HCT116 (cell line): ENCODE data around the gene TJP3. TPM values are rescaled to one million over a fixed set of nuclear protein-coding genes. Genes with fewer than 3 reads are reported as not detected.

Source experiments
- ATAC-seq: fragments of 200-7000 bp; cut with Tn5 transposase; 2 replicates; pipeline ENCODE4 v1.9.1; 2020; ENCODE audit warnings: mild to moderate bottlenecking, moderate library complexity
- BruUV-seq: library from RNA; stranded (reverse); fragments of 400-500 nt; replicated peaks from 2 replicates; lab custom pipeline; 2021; lab: Mats Ljungman, UMichigan
- CTCF ChIA-PET: fragments of 300-600 bp; sonication (Branson Sonifier 250); formaldehyde crosslinking; loops from one replicate; lab custom pipeline; 2021; ENCODE audit warnings: antibody characterized with exemption; lab: Charles Lee
- POLR2A ChIA-PET: fragments of 300-600, 350-600 bp; sonication (Branson Sonifier 250); formaldehyde crosslinking; loops from one replicate; lab custom pipeline; 2021; ENCODE audit warnings: antibody characterized with exemption; lab: Charles Lee
- RAD21 ChIA-PET, 2 experiments: fragments of 300-600 bp; sonication (Branson Sonifier 250); formaldehyde crosslinking; loops; one replicate each; lab custom pipeline; 2023; ENCODE audit warnings: low total read pairs in 2 of 2; ENCODE audit not compliant: uncharacterized antibody in 2 of 2, unreplicated experiment in 2 of 2, low non-redundant PET in 1 of 2; lab: Charles Lee
- DNase-seq: peaks from one replicate; pipeline ENCODE4 v3.0.0-alpha.2; 2010; ENCODE audit warnings: low read depth, low spot score
- H2AFZ ChIP-seq: fragments of 200-600 bp; shearing (Covaris generic), sonication (generic); 2 replicates; pipeline ENCODE4 v1.6.1; 2017; ENCODE audit warnings: low read depth, mixed run types, mixed read lengths, antibody characterized with exemption, low read length; ENCODE audit not compliant: poor library complexity, severe bottlenecking
- H3K27ac ChIP-seq: 2 replicates; pipeline ENCODE4 v1.5.1; 2012; ENCODE audit warnings: low read depth, low read length
- H3K27me3 ChIP-seq: fragments of 200-600 bp; sonication (generic); 2 replicates; pipeline ENCODE4 v1.6.1; 2016; ENCODE audit warnings: mixed run types, low read length, mixed read lengths; ENCODE audit not compliant: insufficient read depth
- H3K36me3 ChIP-seq, 2 experiments: fragments of 200-500 bp in 1 of 2; fragments of 200-600 bp in 1 of 2; sonication (Bioruptor generic) in 1 of 2; sonication (generic) in 1 of 2; 2 replicates each; pipeline versions ENCODE4 v1.5.1 to v1.6.1; 2014 to 2016; ENCODE audit warnings: low read length in 2 of 2, inconsistent platforms in 1 of 2, mixed read lengths in 1 of 2, mixed run types in 1 of 2; ENCODE audit not compliant: insufficient read depth in 2 of 2, control insufficient read depth in 1 of 2
- H3K4me1 ChIP-seq, 2 experiments: fragments of 200-600 bp in 1 of 2; sonication (generic) in 1 of 2; 2 replicates each; pipeline versions ENCODE4 v1.5.1 to v1.6.1; 2012 to 2017; ENCODE audit warnings: low read length in 2 of 2, inconsistent platforms in 1 of 2, mild to moderate bottlenecking in 1 of 2, mixed read lengths in 1 of 2, mixed run types in 1 of 2, moderate library complexity in 1 of 2; ENCODE audit not compliant: insufficient read depth in 2 of 2, control insufficient read depth in 1 of 2
- H3K4me2 ChIP-seq: fragments of 200-600 bp; sonication (generic); 2 replicates; pipeline ENCODE4 v1.6.1; 2017; ENCODE audit warnings: mixed run types, low read length, mixed read lengths
- H3K4me3 ChIP-seq, 2 experiments: fragments of 200-600 bp in 1 of 2; sonication (generic) in 1 of 2; replicated peaks in 1 of 2; 2 replicates each; pipeline ENCODE4 v1.5.1; 2011 to 2016; ENCODE audit warnings: low read length in 2 of 2, control low read depth in 1 of 2, low read depth in 1 of 2, mild to moderate bottlenecking in 1 of 2, mixed read lengths in 1 of 2, mixed run types in 1 of 2
- H3K79me2 ChIP-seq: fragments of 200-600 bp; sonication (generic); 2 replicates; pipeline ENCODE4 v1.6.1; 2017; ENCODE audit warnings: mild to moderate bottlenecking, mixed run types, low read length, moderate library complexity, mixed read lengths; ENCODE audit not compliant: insufficient read depth
- H3K9ac ChIP-seq: fragments of 200-600 bp; sonication (generic); 2 replicates; pipeline ENCODE4 v1.6.1; 2016; ENCODE audit warnings: low read length, mixed read lengths
- H3K9me2 ChIP-seq: fragments of 200-600 bp; sonication (generic), shearing (Covaris generic); 2 replicates; pipeline ENCODE4 v1.6.1; 2017; ENCODE audit warnings: mixed run types, mild to moderate bottlenecking, moderate library complexity; ENCODE audit not compliant: insufficient read depth
- H3K9me3 ChIP-seq, 2 experiments: fragments of 200-500 bp in 1 of 2; fragments of 200-600 bp in 1 of 2; sonication (Bioruptor generic) in 1 of 2; sonication (generic) in 1 of 2; 2 replicates each; pipeline ENCODE4 v1.6.1; 2014 to 2017; ENCODE audit warnings: low read length in 2 of 2, mixed read lengths in 2 of 2, inconsistent platforms in 1 of 2, low read depth in 1 of 2, mild to moderate bottlenecking in 1 of 2, mixed run types in 1 of 2, moderate library complexity in 1 of 2; ENCODE audit not compliant: control insufficient read depth in 1 of 2, insufficient read depth in 1 of 2
- H4K20me1 ChIP-seq: fragments of 200-600 bp; sonication (generic), shearing (Covaris generic); 2 replicates; pipeline ENCODE4 v1.6.1; 2017; ENCODE audit warnings: mixed run types, mild to moderate bottlenecking, moderate library complexity; ENCODE audit not compliant: insufficient read depth
- CTCF ChIP-seq, 3 experiments: fragments of 200-600 bp in 1 of 3; sonication (generic) in 1 of 3; IDR thresholded peaks in 2 of 3; conservative IDR thresholded peaks in 1 of 3; 2 replicates each; pipeline ENCODE4 v1.5.1; 2012 to 2017; ENCODE audit warnings: low read depth in 2 of 3, low read length in 2 of 3, antibody characterized with exemption in 1 of 3, borderline replicate concordance in 1 of 3, control low read depth in 1 of 3, mild to moderate bottlenecking in 1 of 3, mixed read lengths in 1 of 3, mixed run types in 1 of 3, moderate library complexity in 1 of 3; ENCODE audit not compliant: insufficient read depth in 1 of 3
- ELF1 ChIP-seq: IDR thresholded peaks from 2 replicates; pipeline ENCODE4 v1.6.1; 2012; ENCODE audit warnings: low read depth, borderline replicate concordance
- EZH2 ChIP-seq: fragments of 200-600 bp; sonication (generic); IDR thresholded peaks from 2 replicates; pipeline ENCODE4 v1.6.1; 2017; ENCODE audit warnings: antibody characterized with exemption, mixed run types
- MAX ChIP-seq: IDR thresholded peaks from 2 replicates; pipeline ENCODE4 v1.6.1; 2012
- POLR2AphosphoS5 ChIP-seq: IDR thresholded peaks from 2 replicates; pipeline ENCODE4 v1.6.1; 2011; ENCODE audit warnings: mild to moderate bottlenecking, low read depth, low read length, moderate library complexity
- REST ChIP-seq: IDR thresholded peaks from 2 replicates; pipeline ENCODE4 v1.6.1; 2012; ENCODE audit warnings: low read depth
- SIN3A ChIP-seq: IDR thresholded peaks from 2 replicates; pipeline ENCODE4 v1.6.1; 2012; ENCODE audit warnings: low read depth
- SP1 ChIP-seq: IDR thresholded peaks from 2 replicates; pipeline ENCODE4 v1.6.1; 2012; ENCODE audit warnings: low read depth
- SRF ChIP-seq: IDR thresholded peaks from 2 replicates; pipeline ENCODE4 v1.6.1; 2012; ENCODE audit warnings: low read depth
- YY1 ChIP-seq: IDR thresholded peaks from 2 replicates; pipeline ENCODE4 v1.6.1; 2011; ENCODE audit warnings: low read length, low read depth, moderate library complexity, mild to moderate bottlenecking; ENCODE audit not compliant: insufficient replicate concordance; ENCODE audit errors: extremely low read depth
- intact Hi-C: fragments of 100-400 bp; cut with micrococcal nuclease; formaldehyde crosslinking; loops from 2 replicates; pipeline ENCODE4 v1.10.0; 2022
- total RNA-seq: library from RNA; stranded (reverse); gene quantifications from one replicate; pipeline ENCODE4 v1.2.1, GENCODE V29; 2021; ENCODE audit not compliant: unreplicated experiment

The TJP3 gene
- total RNA-seq, 1 experiment from 2014 or later: 69.6 TPM

GRCh38 chr19:3738477-3739220 is 30.5 kb downstream of the TJP3 start (continued):
- TF ChIP-seq EZH2: no peak
- TF ChIP-seq CTCF (IDR thresholded peaks at IDR 0.05 in 2 of 3, conservative IDR thresholded peaks at IDR 0.05 in 1 of 3; ENCODE audit: borderline replicate concordance in 1 of 3, insufficient read depth in 1 of 3, low read depth in 2 of 3, low read length in 2 of 3): no peak

GRCh38 chr19:3740431-3740830 is 32.2 kb downstream of the TJP3 start:
- Histone ChIP-seq H3K9me2 (no peaks in the 10 kb centered on the region), H3K9ac (no peak overlapping the region), H4K20me1 (no peaks in the 10 kb centered on the region), H3K4me2 (no peak overlapping the region), H2AFZ (no peak overlapping the region), H3K9me3 (no peaks in the 10 kb centered on the region), H3K27me3 (no peaks in the 10 kb centered on the region), H3K4me1 (no peaks in the 10 kb centered on the region), H3K4me3 (no peak overlapping the region), H3K27ac (no peak overlapping the region), H3K79me2 (no peaks in the 10 kb centered on the region), H3K36me3 (peaks cover 0 to 3% of the 10 kb centered on the region in 2 experiments; a peak in 1 of 4 replicates)
- ATAC-seq (no peak), DNase-seq (no peak)
- ChIA-PET POLR2A (no interaction called here), CTCF (no interaction called here), RAD21 (no interaction called here)
- TF ChIP-seq SP1 (no peak), POLR2AphosphoS5 (no peak), ELF1 (no peak), YY1 (no peak), REST (no peak), MAX (no peak), SIN3A (no peak), SRF (no peak)
- no TSS peak for BruUV-seq
- intact Hi-C loops: no loop called here
